B cell (primary cell): ENCODE data around the gene SLC9A3. TPM values are rescaled to one million over a fixed set of nuclear protein-coding genes. Genes with fewer than 3 reads are reported as not detected.

Experiments used
- ATAC-seq: fragments of 200-7000 bp; cut with Tn5 transposase; one replicate; pipeline ENCODE4 v1.10.0; 2021; ENCODE audit warnings: low read depth, mild to moderate bottlenecking, moderate number of reproducible peaks, moderate library complexity
- CTCF ChIA-PET: fragments of 350-600 bp; sonication (Branson Sonifier 250); formaldehyde crosslinking; loops from one replicate; lab custom pipeline; 2021; ENCODE audit warnings: antibody characterized with exemption, inconsistent platforms; lab: Charles Lee
- POLR2A ChIA-PET: fragments of 350-600 bp; sonication (Branson Sonifier 250); formaldehyde crosslinking; loops from one replicate; lab custom pipeline; 2021; ENCODE audit warnings: antibody characterized with exemption; lab: Charles Lee
- DNase-seq: peaks from one replicate; pipeline ENCODE4 v3.0.0; 2013
- H2AFZ ChIP-seq: 2 replicates; pipeline ENCODE4 v1.6.1; 2012; ENCODE audit warnings: mild to moderate bottlenecking, low read depth, low read length; ENCODE audit not compliant: insufficient read depth, poor library complexity, severe bottlenecking
- H3K27ac ChIP-seq, 2 donors: 1 replicate in 1 of 2; 2 replicates in 1 of 2; pipeline ENCODE4 v1.5.1; 2012 to 2013; ENCODE audit warnings: low read length in 2 of 2, mild to moderate bottlenecking in 2 of 2, moderate library complexity in 1 of 2
- H3K27me3 ChIP-seq, 4 experiments: fragments of 200-600 bp in 1 of 4; sonication (generic) in 1 of 4; replicated peaks in 1 of 4; 1 replicate in 2 of 4; 2 replicates in 2 of 4; pipeline versions ENCODE4 v1.6.1 to v1.7.0; 2013 to 2016; ENCODE audit warnings: low read length in 3 of 4, mild to moderate bottlenecking in 2 of 4, mixed read lengths in 1 of 4, moderate library complexity in 1 of 4; ENCODE audit not compliant: insufficient read depth in 4 of 4, control insufficient read depth in 3 of 4; ENCODE audit errors: control extremely low read depth in 1 of 4
- H3K36me3 ChIP-seq, 2 experiments: replicated peaks in 1 of 2; 1 replicate in 1 of 2; 2 replicates in 1 of 2; pipeline versions ENCODE4 v1.6.1 to v1.7.1; 2013; ENCODE audit warnings: low read length in 1 of 2; ENCODE audit not compliant: insufficient read depth in 2 of 2, control insufficient read depth in 1 of 2; ENCODE audit errors: control extremely low read depth in 1 of 2, extremely low read depth in 1 of 2
- H3K4me1 ChIP-seq, 2 donors: fragments of 200-600 bp in 1 of 2; sonication (generic) in 1 of 2; 1 replicate in 1 of 2; 2 replicates in 1 of 2; pipeline versions ENCODE4 v1.5.1 to v1.6.1; 2013 to 2017; ENCODE audit warnings: low read length in 2 of 2; ENCODE audit not compliant: control insufficient read depth in 2 of 2, insufficient read depth in 2 of 2
- H3K4me2 ChIP-seq: replicated peaks from 2 replicates; pipeline ENCODE3; 2012; ENCODE audit warnings: mild to moderate bottlenecking, low read depth, low read length; ENCODE audit not compliant: poor library complexity, severe bottlenecking
- H3K4me3 ChIP-seq, 5 experiments: fragments of 200-600 bp in 1 of 5; sonication (generic) in 1 of 5; 1 replicate in 3 of 5; 2 replicates in 2 of 5; pipeline versions ENCODE4 v1.5.1 to v1.7.0; 2011 to 2016; ENCODE audit warnings: low read length in 4 of 5, mild to moderate bottlenecking in 4 of 5, low read depth in 2 of 5, control low read depth in 1 of 5, moderate library complexity in 1 of 5; ENCODE audit not compliant: insufficient read depth in 1 of 5; ENCODE audit errors: control extremely low read depth in 1 of 5, extremely low read depth in 1 of 5
- H3K79me2 ChIP-seq: fragments of 200-600 bp; sonication (generic); one replicate; pipeline ENCODE4 v1.6.0; 2016; ENCODE audit warnings: low read length; ENCODE audit not compliant: control insufficient read depth, insufficient read depth
- H3K9ac ChIP-seq: fragments of 200-600 bp; sonication (generic); 2 replicates; pipeline ENCODE4 v1.6.1; 2017; ENCODE audit warnings: mild to moderate bottlenecking, low read length, moderate library complexity
- H3K9me3 ChIP-seq, 3 donors: one replicate each; pipeline versions ENCODE4 v1.6.1 to v1.7.1; 2013; ENCODE audit warnings: low read length in 2 of 3; ENCODE audit not compliant: control insufficient read depth in 2 of 3, insufficient read depth in 1 of 3; ENCODE audit errors: control extremely low read depth in 1 of 3
- H4K20me1 ChIP-seq: 2 replicates; pipeline ENCODE4 v1.6.0; 2012; ENCODE audit warnings: mild to moderate bottlenecking, low read length; ENCODE audit not compliant: insufficient read depth, control insufficient read depth, poor library complexity, severe bottlenecking
- H3K27ac Mint-ChIP-seq: one replicate; pipeline ENCODE4 v1.8.0; 2021; ENCODE audit warnings: mixed read lengths
- H3K27me3 Mint-ChIP-seq: one replicate; pipeline ENCODE4 v1.8.0; 2021; ENCODE audit warnings: mixed read lengths
- H3K4me1 Mint-ChIP-seq: one replicate; pipeline ENCODE4 v1.8.0; 2021; ENCODE audit warnings: mixed read lengths
- H3K4me3 Mint-ChIP-seq: one replicate; pipeline ENCODE4 v1.8.0; 2021; ENCODE audit warnings: mixed read lengths
- H3K9me3 Mint-ChIP-seq: one replicate; pipeline ENCODE4 v1.8.0; 2022; ENCODE audit warnings: mixed read lengths; ENCODE audit not compliant: insufficient read depth
- CTCF ChIP-seq: fragments of 200-600 bp; IDR thresholded peaks from one replicate; pipeline ENCODE4 v1.8.0; 2022; ENCODE audit warnings: antibody characterized with exemption, mild to moderate bottlenecking
- EZH2 ChIP-seq: IDR thresholded peaks from 2 replicates; pipeline ENCODE4 v1.6.1; 2012; ENCODE audit warnings: borderline replicate concordance, low read depth, mild to moderate bottlenecking, moderate library complexity, low read length; ENCODE audit not compliant: insufficient read depth, poor library complexity, severe bottlenecking
- WGBS: methylation state at CpG from one replicate; pipeline ENCODE4 v1.1.5; 2013; ENCODE audit warnings: missing lambda C conversion rate; ENCODE audit not compliant: insufficient coverage; 5-methylcytosine and 5-hydroxymethylcytosine counted together
- intact Hi-C: fragments of 100-400 bp; cut with micrococcal nuclease; formaldehyde crosslinking; loops from one replicate; pipeline ENCODE4 v1.10.0; 2022
- polyA plus RNA-seq: library from polyadenylated mRNA; depleted of rRNA; stranded (reverse); fragments of >200 nt; gene quantifications from 2 replicates; pipeline ENCODE4 v1.2.3, GENCODE V29; 2012
- total RNA-seq, 2 donors: library from RNA; stranded (reverse); fragments of 120-200 nt in 1 of 2; gene quantifications; 1 replicate in 1 of 2; 2 replicates in 1 of 2; pipeline versions ENCODE4 v1.2.3 to v1.2.4, GENCODE V29; 2013 to 2022

SLC9A3 gene
- total and polyA plus RNA-seq, 2 donors (not counting 1 experiment from before 2014, with no cell fraction given): 0.84 to 2.0 TPM

- H3K27me3 Mint-ChIP-seq: peaks cover 35% of the 10 kb centered on the region
- Histone ChIP-seq H3K4me1 (peaks cover 8 to 13% of the 10 kb centered on the region in 2 donors), H3K27me3 (peaks cover 0 to 64% (median 11%) of the 10 kb centered on the region in 4 experiments), H3K27ac (no peak overlapping the region), H3K9me3 (peaks cover 0 to 29% (median 0%) of the 10 kb centered on the region in 3 donors), H3K9ac (no peak overlapping the region), H3K4me2 (peak overlapping the region; percentile 38), H3K79me2 (no peaks in the 10 kb centered on the region), H3K4me3 (no peak overlapping the region), H3K36me3 (no peaks in the 10 kb centered on the region), H4K20me1 (no peaks in the 10 kb centered on the region), H2AFZ (no peak overlapping the region)
- H3K4me1 Mint-ChIP-seq: no peaks in the 10 kb centered on the region
- WGBS: 76% methylated on average over 41 of the region's 41 CpGs
- intact Hi-C loops: no loop called here
- no peak overlapping the region for H3K27ac Mint-ChIP-seq
- H3K9me3 Mint-ChIP-seq: no peaks in the 10 kb centered on the region
- TF ChIP-seq CTCF (no peak), EZH2 (no peak)
- H3K4me3 Mint-ChIP-seq: no peak overlapping the region
- ATAC-seq: no peak
- POLR2A ChIA-PET: no interaction called here
- CTCF ChIA-PET: no interaction called here
- DNase-seq: no peak
Measured at GRCh38 chr5:501105-501830, 23.0 kb downstream of the SLC9A3 start.

DNA sequence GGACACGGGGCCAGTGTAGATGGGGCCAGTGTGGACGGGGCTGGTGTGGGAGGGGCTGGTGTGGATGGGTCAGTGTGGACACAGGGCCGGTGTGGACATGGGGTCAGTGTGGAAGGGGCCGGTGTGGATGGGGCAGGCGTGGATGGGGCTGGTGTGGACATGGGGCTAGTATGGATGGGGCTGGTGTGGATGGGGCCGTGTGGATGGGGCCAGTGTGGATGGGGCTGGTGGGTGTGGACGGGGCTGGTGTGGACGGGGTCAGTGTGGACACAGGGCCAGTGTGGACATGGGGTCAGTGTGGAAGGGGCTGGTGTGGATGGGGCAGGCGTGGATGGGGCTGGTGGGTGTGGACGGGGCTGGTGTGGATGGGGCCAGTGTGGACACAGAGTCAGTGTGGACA lies 23.8 kb downstream of the SLC9A3 start:
- no peaks in the 10 kb centered on the region for H3K79me2 ChIP-seq
- no peak overlapping the region for H3K4me3 Mint-ChIP-seq
- H2AFZ ChIP-seq: no peak overlapping the region
- H3K4me3 ChIP-seq: no peak overlapping the region
- H3K4me1 ChIP-seq: peaks cover 8 to 13% of the 10 kb centered on the region in 2 donors
- WGBS: 89% methylated on average over 10 of the region's 10 CpGs
- H3K4me1 Mint-ChIP-seq: no peaks in the 10 kb centered on the region
- no peaks in the 10 kb centered on the region for H3K36me3 ChIP-seq
- no peak overlapping the region for H3K27ac Mint-ChIP-seq
- peaks cover 36% of the 10 kb centered on the region for H3K27me3 Mint-ChIP-seq
- CTCF ChIA-PET: no interaction called here
- no peak for DNase-seq
- no peak for TF ChIP-seq CTCF
- TF ChIP-seq EZH2: no peak
- POLR2A ChIA-PET: no interaction called here
- peaks cover 0 to 28% (median 0%) of the 10 kb centered on the region in 3 donors for H3K9me3 ChIP-seq
- no peak overlapping the region for H3K27ac ChIP-seq
- H4K20me1 ChIP-seq: no peaks in the 10 kb centered on the region
- no peak overlapping the region for H3K4me2 ChIP-seq
- no peak for ATAC-seq
- H3K27me3 ChIP-seq: peaks cover 0 to 67% (median 11%) of the 10 kb centered on the region in 4 experiments
- intact Hi-C loops: no loop called here
- H3K9ac ChIP-seq: no peak overlapping the region
- H3K9me3 Mint-ChIP-seq: no peaks in the 10 kb centered on the region
